Islet of Langerhans (tissue), 1 donor: ENCODE results near the gene ANAPC7.
"Not testable (repeated sequence)": the region's sequence is repeated elsewhere in the genome, so short reads cannot be mapped to it uniquely, and the experiment has no call there.

ENCODE experiments used
- FAIRE-seq: peaks from one replicate; lab custom pipeline; 2011; peaks lifted over from hg19 to GRCh38; lab: Jason Lieb, UNC

The ANAPC7 gene

GRCh38 chr12:110348431-110349059 lies 55.0 kb downstream of the ANAPC7 start:
- no peak for FAIRE-seq

GRCh38 chr12:110347767-110348166 lies 55.7 kb downstream of the ANAPC7 start:
- no peak for FAIRE-seq

GRCh38 chr12:110345963-110346362 lies 57.5 kb downstream of the ANAPC7 start:
- FAIRE-seq = no peak

GRCh38 chr12:110345176-110345661 lies 58.3 kb downstream of the ANAPC7 start:
- FAIRE-seq = no peak

GRCh38 chr12:110344657-110345056 lies 58.9 kb downstream of the ANAPC7 start:
- FAIRE-seq = no peak

GRCh38 chr12:110343736-110344555 lies 59.6 kb downstream of the ANAPC7 start:
- no peak for FAIRE-seq

GRCh38 chr12:110343114-110343513 lies 60.4 kb downstream of the ANAPC7 start:
- no peak for FAIRE-seq

- no peak for FAIRE-seq
These were observed 61.4 kb downstream of the ANAPC7 start for GRCh38 chr12:110342157-110342556.

GRCh38 chr12:110340706-110341105 lies 62.8 kb downstream of the ANAPC7 start:
- no peak for FAIRE-seq

- not testable (repeated sequence) for FAIRE-seq
These were observed 63.2 kb downstream of the ANAPC7 start for GRCh38 chr12:110340261-110340660.

GRCh38 chr12:110339184-110339952 lies 64.1 kb downstream of the ANAPC7 start:
- peak; percentile 66 for FAIRE-seq

GRCh38 chr12:110338754-110339153 lies 64.8 kb downstream of the ANAPC7 start:
- FAIRE-seq = no peak

- no peak for FAIRE-seq
These were observed 65.4 kb downstream of the ANAPC7 start for GRCh38 chr12:110337912-110338710.

- no peak for FAIRE-seq
These were observed 67.9 kb downstream of the ANAPC7 start for GRCh38 chr12:110335481-110336045.

GRCh38 chr12:110333201-110333600 lies 70.3 kb downstream of the ANAPC7 start:
- FAIRE-seq = no peak

GRCh38 chr12:110330544-110330943 lies 73.0 kb downstream of the ANAPC7 start:
- no peak for FAIRE-seq

GRCh38 chr12:110330124-110330523 lies 73.4 kb downstream of the ANAPC7 start:
- no peak for FAIRE-seq

- no peak for FAIRE-seq
These were observed 73.8 kb downstream of the ANAPC7 start for GRCh38 chr12:110329710-110330109.
